Activated CD8-positive, alpha-beta T cell treated with anti-CD3 and anti-CD28 coated beads, Interleukin-2, amount 10 ng/mL, durations not matched to agents 7 days and 5 days (primary cell): ENCODE results near the gene SLIT3. TPM values are rescaled to one million over a fixed set of nuclear protein-coding genes. Genes with fewer than 3 reads are reported as not detected.

Experiments
- ATAC-seq: fragments of 150-1000 bp; cut with Tn5 transposase; one replicate; pipeline ENCODE4 v1.10.0; 2021; ENCODE audit warnings: moderate library complexity
- CTCF ChIA-PET: fragments of 350-600 bp; sonication (Branson Sonifier 250); formaldehyde crosslinking; loops from one replicate; lab custom pipeline; 2021; ENCODE audit warnings: antibody characterized with exemption; lab: Charles Lee
- POLR2A ChIA-PET: fragments of 350-600 bp; sonication (Branson Sonifier 250); formaldehyde crosslinking; loops from one replicate; lab custom pipeline; 2021; ENCODE audit warnings: antibody characterized with exemption; lab: Charles Lee
- DNase-seq: peaks from one replicate; pipeline ENCODE4 v3.0.0-alpha.2; 2020
- H3K27ac Mint-ChIP-seq: one replicate; pipeline ENCODE4 v1.8.0; 2021; ENCODE audit warnings: mild to moderate bottlenecking, mixed read lengths
- H3K27me3 Mint-ChIP-seq: one replicate; pipeline ENCODE4 v1.8.0; 2021; ENCODE audit warnings: low read depth, mixed read lengths
- H3K36me3 Mint-ChIP-seq: one replicate; pipeline ENCODE4 v1.8.0; 2021; ENCODE audit warnings: low read depth, mixed read lengths
- H3K4me1 Mint-ChIP-seq: one replicate; pipeline ENCODE4 v1.8.0; 2021; ENCODE audit warnings: low read depth, mixed read lengths
- H3K4me3 Mint-ChIP-seq: one replicate; pipeline ENCODE4 v1.8.0; 2021; ENCODE audit warnings: mild to moderate bottlenecking, mixed read lengths
- H3K9me3 Mint-ChIP-seq: one replicate; pipeline ENCODE4 v1.8.0; 2022; ENCODE audit warnings: mixed read lengths; ENCODE audit not compliant: insufficient read depth
- total RNA-seq, 2 experiments: library from RNA; stranded (reverse); gene quantifications; one replicate each; pipeline ENCODE4 v1.2.3, GENCODE V29; 2021

The SLIT3 gene
- total RNA-seq, 2 experiments from 2014 or later, result not detected

DNA sequence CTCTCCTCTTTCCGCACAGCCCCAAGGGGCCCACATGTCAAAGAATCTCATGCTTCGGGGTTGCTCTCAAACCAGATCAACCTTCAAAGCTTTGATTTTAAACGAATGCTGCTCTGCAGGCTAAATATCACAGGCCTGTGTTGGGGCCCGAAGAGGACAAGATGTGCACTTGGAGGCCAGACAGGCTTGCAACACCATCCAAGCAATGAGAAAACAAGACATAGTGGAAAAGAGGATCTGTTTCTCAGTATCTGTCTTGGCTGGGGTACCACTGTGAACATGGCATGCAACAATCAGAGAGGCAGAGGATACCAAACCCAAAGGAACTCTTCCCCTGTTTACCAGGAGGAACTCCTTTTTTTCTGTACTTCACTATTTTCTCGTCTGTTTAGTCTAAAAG lies 321.8 kb downstream of the SLIT3 start:
- POLR2A ChIA-PET, result no interaction called here
- DNase-seq (no peak), ATAC-seq (no peak)
- H3K4me3 Mint-ChIP-seq, result no peak overlapping the region
- no peaks in the 10 kb centered on the region for H3K9me3 Mint-ChIP-seq
- no peaks in the 10 kb centered on the region for H3K4me1 Mint-ChIP-seq
- H3K27ac Mint-ChIP-seq, result no peak overlapping the region
- H3K27me3 Mint-ChIP-seq, result peaks cover 4% of the 10 kb centered on the region
- H3K36me3 Mint-ChIP-seq, result no peaks in the 10 kb centered on the region
- CTCF ChIA-PET, result interaction anchor here (1.4 to 2.3 kb wide), 2 partner anchors 8 to 10 kb away, joined by 4 to 8 read pairs; no protein-coding TSS in a partner anchor

- Mint-ChIP-seq H3K27ac (no peak overlapping the region), H3K36me3 (no peaks in the 10 kb centered on the region), H3K27me3 (peaks cover 4% of the 10 kb centered on the region), H3K4me3 (no peak overlapping the region), H3K9me3 (no peaks in the 10 kb centered on the region), H3K4me1 (no peaks in the 10 kb centered on the region)
- POLR2A ChIA-PET, result no interaction called here
- CTCF ChIA-PET, result interaction anchor here (1.4 to 2.3 kb wide), 2 partner anchors 9 to 11 kb away, joined by 4 to 8 read pairs; no protein-coding TSS in a partner anchor
- no peak for ATAC-seq
- no peak for DNase-seq
Observed at GRCh38 chr5:168978500-168978899, 322.4 kb downstream of the SLIT3 start.

DNA sequence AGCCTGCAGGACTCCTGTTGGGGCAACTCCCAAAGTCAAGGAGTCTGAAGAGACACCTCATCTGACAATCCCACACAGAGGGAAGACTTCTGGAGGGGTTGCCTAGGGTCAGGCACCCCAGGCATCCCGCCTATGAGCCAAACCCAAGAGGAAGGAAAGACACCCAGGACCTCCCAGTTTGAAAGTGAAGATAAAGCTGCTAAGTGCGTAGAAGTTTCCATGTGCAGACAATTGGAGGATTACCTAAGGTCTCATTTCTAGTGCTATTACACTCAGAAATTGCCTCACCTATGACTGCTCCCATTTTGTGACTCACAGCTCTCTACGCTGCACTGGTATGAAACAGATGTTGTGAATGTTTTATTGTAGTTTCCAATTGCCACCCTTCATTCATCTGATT lies 322.9 kb downstream of the SLIT3 start:
- no peaks in the 10 kb centered on the region for H3K36me3 Mint-ChIP-seq

DNA sequence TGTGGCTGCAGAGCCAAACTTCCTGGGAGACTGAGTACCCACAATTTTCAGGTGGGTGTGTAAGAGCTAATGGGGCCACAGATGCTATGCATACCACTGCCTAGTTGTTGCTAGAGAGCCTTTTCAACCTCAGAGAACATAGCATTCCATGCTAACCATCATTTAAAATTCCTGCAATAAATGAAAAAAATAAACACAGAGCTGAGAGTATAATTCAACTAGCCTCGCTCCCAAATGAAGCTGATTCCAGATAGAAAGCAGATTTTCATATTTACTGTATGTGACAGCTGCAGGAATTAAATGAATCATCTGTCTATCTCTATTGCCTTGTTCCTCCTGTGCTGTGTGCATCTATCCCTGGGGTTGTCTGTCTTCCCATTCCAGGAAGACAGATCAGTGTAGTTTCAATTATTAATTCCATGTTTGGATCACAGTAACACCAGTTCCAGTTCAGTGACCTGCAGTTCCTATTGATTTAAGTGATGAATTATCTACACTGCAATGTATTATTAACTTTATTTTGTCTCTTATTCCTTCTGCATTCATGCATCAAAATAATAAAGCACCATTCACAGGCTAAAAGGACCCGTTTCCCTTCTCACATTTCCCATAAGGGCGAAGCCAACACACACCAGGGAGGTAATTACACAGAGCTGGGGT lies 324.5 kb downstream of the SLIT3 start:
- Mint-ChIP-seq H3K9me3 (no peaks in the 10 kb centered on the region), H3K27me3 (peaks cover 11% of the 10 kb centered on the region)
- no peak for ATAC-seq

More for the DNA sequence above, 322.9 kb downstream of the SLIT3 start:
- Mint-ChIP-seq H3K4me3 (no peak overlapping the region), H3K4me1 (no peaks in the 10 kb centered on the region), H3K27me3 (peaks cover 4% of the 10 kb centered on the region), H3K27ac (no peak overlapping the region), H3K9me3 (no peaks in the 10 kb centered on the region)
- ChIA-PET CTCF (interaction anchor here (2.3 kb wide), 1 partner anchor 9 kb away, joined by 8 read pairs; no protein-coding TSS in a partner anchor), POLR2A (no interaction called here)
- ATAC-seq (no peak), DNase-seq (no peak)

GRCh38 chr5:168975331-168975730 lies 325.6 kb downstream of the SLIT3 start:
- CTCF ChIA-PET, result interaction anchor here (1.4 kb wide), 1 partner anchor 12 kb away, joined by 5 read pairs; no protein-coding TSS in a partner anchor
- H3K27ac Mint-ChIP-seq, result no peak overlapping the region

More for the DNA sequence above, 324.5 kb downstream of the SLIT3 start:
- DNase-seq, result no peak
- Mint-ChIP-seq H3K4me1 (no peaks in the 10 kb centered on the region), H3K36me3 (no peaks in the 10 kb centered on the region), H3K4me3 (no peak overlapping the region), H3K27ac (no peak overlapping the region)
- ChIA-PET CTCF (interaction anchor here (1.4 kb wide), 1 partner anchor 11 kb away, joined by 5 read pairs; no protein-coding TSS in a partner anchor), POLR2A (no interaction called here)

GRCh38 chr5:168974082-168974481 lies 326.9 kb downstream of the SLIT3 start:
- ATAC-seq, result no peak
- Mint-ChIP-seq H3K27ac (no peak overlapping the region), H3K36me3 (no peaks in the 10 kb centered on the region), H3K27me3 (peaks cover 14% of the 10 kb centered on the region), H3K4me3 (no peak overlapping the region), H3K4me1 (no peaks in the 10 kb centered on the region), H3K9me3 (no peaks in the 10 kb centered on the region)
- CTCF ChIA-PET, result interaction anchor here (1.1 kb wide), 1 partner anchor 13 kb away, joined by 3 read pairs; no protein-coding TSS in a partner anchor
- no peak for DNase-seq
- POLR2A ChIA-PET, result no interaction called here

More at GRCh38 chr5:168975331-168975730, 325.6 kb downstream of the SLIT3 start:
- Mint-ChIP-seq H3K4me3 (no peak overlapping the region), H3K9me3 (no peaks in the 10 kb centered on the region), H3K36me3 (no peaks in the 10 kb centered on the region), H3K4me1 (no peaks in the 10 kb centered on the region), H3K27me3 (peaks cover 14% of the 10 kb centered on the region)
- POLR2A ChIA-PET, result no interaction called here
- ATAC-seq (no peak), DNase-seq (no peak)

DNA sequence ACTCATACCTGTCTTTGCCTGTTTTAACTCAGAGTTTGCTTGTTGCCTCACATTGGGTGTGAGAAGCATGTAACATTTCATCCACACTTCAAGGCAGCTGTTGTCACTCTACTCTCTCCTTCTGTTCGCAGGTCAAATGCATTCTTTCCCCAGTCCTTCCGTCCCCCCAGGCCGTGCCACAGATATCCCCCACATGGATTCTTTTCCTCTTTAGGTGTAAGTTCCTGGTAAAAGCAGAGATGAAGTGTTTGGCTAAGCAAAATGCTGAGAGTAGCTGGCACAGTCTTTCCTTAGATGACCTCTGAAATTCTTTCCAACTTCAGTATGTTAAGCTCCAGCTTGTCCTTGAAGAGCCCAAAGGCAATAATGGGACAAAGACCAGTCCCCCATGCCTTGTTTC lies 328.2 kb downstream of the SLIT3 start:
- Mint-ChIP-seq H3K4me1 (no peaks in the 10 kb centered on the region), H3K4me3 (no peak overlapping the region), H3K27ac (no peak overlapping the region), H3K36me3 (no peaks in the 10 kb centered on the region), H3K27me3 (peaks cover 14% of the 10 kb centered on the region), H3K9me3 (no peaks in the 10 kb centered on the region)
- ChIA-PET CTCF (no interaction called here), POLR2A (no interaction called here)
- no peak for ATAC-seq
- DNase-seq, result no peak

DNA sequence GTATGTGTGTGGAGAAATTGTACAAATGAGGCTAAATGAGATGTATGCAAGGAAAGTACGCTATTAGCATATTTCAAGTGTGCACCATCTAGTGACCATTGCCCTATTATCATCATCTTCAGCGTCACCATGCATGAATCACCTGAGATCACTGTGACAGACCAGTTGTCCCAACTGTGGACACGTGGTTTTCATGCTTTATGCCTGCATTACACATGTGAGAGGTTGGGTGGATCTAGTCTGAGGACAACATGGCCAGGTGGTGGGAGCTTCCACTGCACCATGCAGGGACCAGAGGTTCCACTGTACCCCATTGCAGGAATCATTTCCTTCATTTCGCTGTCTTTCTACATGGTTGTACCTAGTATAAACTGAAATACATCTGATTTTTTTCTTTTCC lies 329.8 kb downstream of the SLIT3 start:
- ChIA-PET POLR2A (no interaction called here), CTCF (no interaction called here)
- H3K9me3 Mint-ChIP-seq, result no peaks in the 10 kb centered on the region
- H3K36me3 Mint-ChIP-seq, result no peaks in the 10 kb centered on the region
- H3K4me3 Mint-ChIP-seq, result no peak overlapping the region
- H3K27ac Mint-ChIP-seq, result no peak overlapping the region
- DNase-seq, result no peak
- peaks cover 14% of the 10 kb centered on the region for H3K27me3 Mint-ChIP-seq
- ATAC-seq, result no peak
- H3K4me1 Mint-ChIP-seq, result no peaks in the 10 kb centered on the region

GRCh38 chr5:168969326-168969886 lies 331.5 kb downstream of the SLIT3 start:
- ATAC-seq (no peak), DNase-seq (no peak)
- no peaks in the 10 kb centered on the region for H3K36me3 Mint-ChIP-seq
- ChIA-PET CTCF (no interaction called here), POLR2A (no interaction called here)
- H3K9me3 Mint-ChIP-seq, result no peaks in the 10 kb centered on the region
- peaks cover 21% of the 10 kb centered on the region for H3K27me3 Mint-ChIP-seq
- no peak overlapping the region for H3K27ac Mint-ChIP-seq
- no peak overlapping the region for H3K4me3 Mint-ChIP-seq
- no peaks in the 10 kb centered on the region for H3K4me1 Mint-ChIP-seq

- CTCF ChIA-PET, result no interaction called here
- Mint-ChIP-seq H3K36me3 (no peaks in the 10 kb centered on the region), H3K27me3 (peaks cover 24% of the 10 kb centered on the region), H3K4me3 (no peak overlapping the region), H3K9me3 (no peaks in the 10 kb centered on the region), H3K27ac (no peak overlapping the region), H3K4me1 (no peaks in the 10 kb centered on the region)
- DNase-seq, result no peak
- POLR2A ChIA-PET, result no interaction called here
- no peak for ATAC-seq
Observed at GRCh38 chr5:168967882-168968620, 332.9 kb downstream of the SLIT3 start.

- H3K4me3 Mint-ChIP-seq, result no peak overlapping the region
- POLR2A ChIA-PET, result no interaction called here
- peaks cover 14% of the 10 kb centered on the region for H3K27me3 Mint-ChIP-seq
- no peaks in the 10 kb centered on the region for H3K36me3 Mint-ChIP-seq
- peaks cover under 1% of the 10 kb centered on the region for H3K4me1 Mint-ChIP-seq
- no peaks in the 10 kb centered on the region for H3K9me3 Mint-ChIP-seq
- DNase-seq (no peak), ATAC-seq (no peak)
- H3K27ac Mint-ChIP-seq, result no peak overlapping the region
- CTCF ChIA-PET, result no interaction called here
Observed at GRCh38 chr5:168965638-168966037, 335.3 kb downstream of the SLIT3 start.

GRCh38 chr5:168964182-168964581 lies 336.8 kb downstream of the SLIT3 start:
- Mint-ChIP-seq H3K27ac (no peak overlapping the region), H3K27me3 (peaks cover 14% of the 10 kb centered on the region), H3K4me3 (no peak overlapping the region), H3K9me3 (no peaks in the 10 kb centered on the region), H3K36me3 (no peaks in the 10 kb centered on the region), H3K4me1 (peaks cover 4% of the 10 kb centered on the region)
- no peak for DNase-seq
- ChIA-PET POLR2A (no interaction called here), CTCF (no interaction called here)
- no peak for ATAC-seq
